SU-DHL-6 (cell line): ENCODE results near the gene INO80.

Source experiments
- H2AFZ ChIP-seq: fragments of 200-600 bp; sonication (generic); 2 replicates; pipeline ENCODE4 v1.6.1; 2014; ENCODE audit warnings: low read depth, mild to moderate bottlenecking, moderate library complexity, mixed read lengths, antibody characterized with exemption, low read length; ENCODE audit not compliant: severe bottlenecking
- H3F3A ChIP-seq: fragments of 200-600 bp; shearing (Covaris generic); 2 replicates; pipeline ENCODE4 v1.6.0; 2016; ENCODE audit warnings: antibody characterized with exemption, mild to moderate bottlenecking; ENCODE audit not compliant: insufficient read depth
- H3K27ac ChIP-seq: fragments of 200-600 bp; sonication (generic); 2 replicates; pipeline ENCODE4 v1.5.1; 2016; ENCODE audit warnings: low read depth, mild to moderate bottlenecking, low read length, moderate library complexity, mixed read lengths
- H3K27me3 ChIP-seq: fragments of 200-600 bp; sonication (generic), shearing (Covaris generic); 2 replicates; pipeline ENCODE4 v1.6.0; 2014; ENCODE audit warnings: mild to moderate bottlenecking, low read length
- H3K36me3 ChIP-seq: fragments of 200-600 bp; sonication (generic); 2 replicates; pipeline ENCODE4 v1.6.1; 2014; ENCODE audit warnings: mild to moderate bottlenecking, low read length, mixed read lengths
- H3K4me2 ChIP-seq: fragments of 300-600, 200-600 bp; shearing (Covaris generic), sonication (generic); 2 replicates; pipeline ENCODE4 v1.6.0; 2014; ENCODE audit warnings: low read length, low read depth, mild to moderate bottlenecking; ENCODE audit not compliant: poor library complexity, severe bottlenecking
- H3K4me3 ChIP-seq: fragments of 200-600 bp; sonication (generic); 2 replicates; pipeline ENCODE4 v1.5.1; 2014; ENCODE audit warnings: antibody characterized with exemption, low read length, mild to moderate bottlenecking, mixed read lengths; ENCODE audit not compliant: insufficient read depth, poor library complexity, severe bottlenecking
- H3K79me2 ChIP-seq: fragments of 200-600 bp; sonication (generic); 2 replicates; pipeline ENCODE4 v1.6.1; 2014; ENCODE audit warnings: mild to moderate bottlenecking, low read length, moderate library complexity; ENCODE audit not compliant: insufficient read depth
- H3K9ac ChIP-seq: fragments of 200-600 bp; sonication (generic); 2 replicates; pipeline ENCODE4 v1.7.0; 2014; ENCODE audit warnings: mild to moderate bottlenecking, low read length
- H3K9me2 ChIP-seq: fragments of 200-600 bp; sonication (generic); replicated peaks from 2 replicates; pipeline ENCODE4 v1.6.1; 2014; ENCODE audit warnings: low read length; ENCODE audit not compliant: insufficient read depth
- H3K9me3 ChIP-seq: fragments of 200-600 bp; sonication (generic); 2 replicates; pipeline ENCODE4 v1.6.1; 2014; ENCODE audit warnings: low read length, mixed read lengths; ENCODE audit not compliant: insufficient read depth
- H4K20me1 ChIP-seq: fragments of 200-600 bp; sonication (generic); 2 replicates; pipeline ENCODE4 v1.6.1; 2014; ENCODE audit warnings: low read depth, mild to moderate bottlenecking, antibody characterized with exemption, low read length, moderate library complexity, mixed read lengths
- EZH2phosphoT487 ChIP-seq: fragments of 200-600 bp; sonication (generic), shearing (Covaris generic); conservative IDR thresholded peaks from 2 replicates; pipeline ENCODE4 v1.6.1; 2018; ENCODE audit warnings: mild to moderate bottlenecking, antibody characterized with exemption, low read length, moderate library complexity, mixed read lengths
- TF ChIP-seq, protein P1 (sequence below): fragments of 200-600 bp; sonication (generic); IDR thresholded peaks from one replicate; pipeline ENCODE4 v1.5.1; 2017; ENCODE audit warnings: antibody characterized with exemption, mild to moderate bottlenecking, low read length, moderate library complexity; ENCODE audit not compliant: insufficient read depth, poor library complexity, severe bottlenecking

The INO80 gene

DNA sequence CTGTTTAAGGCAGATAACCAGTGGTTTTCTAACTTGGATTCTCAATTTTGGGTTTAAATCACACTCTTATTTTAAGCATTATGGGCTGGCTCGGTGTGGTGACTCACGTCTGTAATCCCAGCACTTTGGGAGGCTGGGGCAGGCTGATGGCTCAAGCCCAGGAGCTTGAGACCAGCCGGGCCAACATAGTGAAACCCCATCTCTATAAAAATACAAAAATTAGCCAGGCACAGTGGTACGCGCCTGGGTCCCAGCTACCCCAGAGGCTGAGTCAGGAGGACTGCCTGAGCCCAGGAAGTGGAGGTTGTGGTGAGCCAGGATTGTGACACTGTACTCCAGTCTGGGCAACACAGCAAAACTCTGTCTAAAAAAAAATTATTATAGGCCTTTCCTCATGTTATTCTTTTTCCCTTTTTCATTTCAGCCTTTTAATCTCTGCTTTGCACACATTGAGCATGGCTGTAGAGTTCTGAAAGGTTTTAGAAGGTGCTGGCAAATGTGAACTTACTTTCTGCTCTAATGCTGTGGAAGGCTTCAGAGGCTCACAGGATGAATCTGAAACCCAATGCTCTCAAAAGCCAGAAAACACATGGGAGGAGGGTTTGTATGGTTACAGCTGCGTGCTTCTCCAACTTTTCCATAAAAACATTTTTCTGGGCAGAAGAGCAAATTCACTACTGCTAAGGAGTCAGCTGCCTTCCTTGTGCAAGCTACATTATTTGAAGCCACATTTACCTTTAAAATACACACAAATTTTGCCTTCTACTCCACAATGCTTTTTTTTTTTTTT is 130.3 kb downstream of the INO80 start:
- TF ChIP-seq EZH2phosphoT487 = no peak
- TF ChIP-seq, protein P1, sequence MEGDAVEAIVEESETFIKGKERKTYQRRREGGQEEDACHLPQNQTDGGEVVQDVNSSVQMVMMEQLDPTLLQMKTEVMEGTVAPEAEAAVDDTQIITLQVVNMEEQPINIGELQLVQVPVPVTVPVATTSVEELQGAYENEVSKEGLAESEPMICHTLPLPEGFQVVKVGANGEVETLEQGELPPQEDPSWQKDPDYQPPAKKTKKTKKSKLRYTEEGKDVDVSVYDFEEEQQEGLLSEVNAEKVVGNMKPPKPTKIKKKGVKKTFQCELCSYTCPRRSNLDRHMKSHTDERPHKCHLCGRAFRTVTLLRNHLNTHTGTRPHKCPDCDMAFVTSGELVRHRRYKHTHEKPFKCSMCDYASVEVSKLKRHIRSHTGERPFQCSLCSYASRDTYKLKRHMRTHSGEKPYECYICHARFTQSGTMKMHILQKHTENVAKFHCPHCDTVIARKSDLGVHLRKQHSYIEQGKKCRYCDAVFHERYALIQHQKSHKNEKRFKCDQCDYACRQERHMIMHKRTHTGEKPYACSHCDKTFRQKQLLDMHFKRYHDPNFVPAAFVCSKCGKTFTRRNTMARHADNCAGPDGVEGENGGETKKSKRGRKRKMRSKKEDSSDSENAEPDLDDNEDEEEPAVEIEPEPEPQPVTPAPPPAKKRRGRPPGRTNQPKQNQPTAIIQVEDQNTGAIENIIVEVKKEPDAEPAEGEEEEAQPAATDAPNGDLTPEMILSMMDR = no peak
- Histone ChIP-seq H2AFZ (no peak overlapping the region), H3K27ac (no peak overlapping the region), H3K36me3 (peaks cover 19% of the 10 kb centered on the region; the same call in 1 of the 2 replicates), H4K20me1 (no peaks in the 10 kb centered on the region), H3K4me3 (no peak overlapping the region), H3K79me2 (no peaks in the 10 kb centered on the region), H3K4me2 (no peak overlapping the region), H3K27me3 (no peaks in the 10 kb centered on the region), H3F3A (no peaks in the 10 kb centered on the region), H3K9me2 (no peaks in the 10 kb centered on the region), H3K9ac (no peak overlapping the region), H3K9me3 (no peaks in the 10 kb centered on the region)

DNA sequence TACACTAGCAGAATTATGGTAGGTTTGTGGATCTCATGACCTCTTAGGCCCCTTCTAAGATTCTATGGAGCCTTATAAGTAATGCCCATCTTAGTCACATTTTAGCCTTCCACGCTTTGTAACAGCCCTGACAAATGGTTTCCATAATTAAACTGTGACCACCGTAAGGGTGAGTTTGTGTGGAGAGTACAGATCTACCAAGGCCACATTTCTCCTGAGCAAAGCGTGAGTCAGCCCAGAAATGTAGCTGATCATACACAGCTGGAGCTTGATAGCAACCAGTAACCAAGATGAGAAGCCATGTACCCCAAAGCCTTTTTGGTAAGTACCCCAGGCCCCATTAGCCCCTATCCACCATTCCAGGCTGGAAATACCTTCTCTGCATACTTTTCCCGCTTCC is 131.1 kb downstream of the INO80 start:
- no peaks in the 10 kb centered on the region for H4K20me1 ChIP-seq

DNA sequence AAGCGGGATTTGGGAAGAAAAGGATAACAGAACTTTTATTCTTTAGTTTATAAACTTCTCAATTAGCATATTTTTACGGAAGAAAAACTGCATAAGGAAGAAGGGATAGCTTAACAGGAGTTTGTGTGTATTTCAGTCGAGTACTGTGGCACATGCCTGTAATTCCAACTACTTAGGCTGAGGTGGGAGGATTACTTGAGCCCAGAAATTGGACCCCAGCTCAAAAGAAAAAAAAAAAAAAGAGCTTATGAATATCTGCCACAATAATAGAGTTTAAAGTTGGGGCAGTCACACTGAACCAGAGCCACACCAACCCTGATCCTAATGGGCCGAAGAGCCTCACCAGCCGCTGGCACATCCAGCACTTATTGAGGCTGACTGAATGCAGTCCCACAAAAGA is 131.7 kb downstream of the INO80 start:
- Histone ChIP-seq H3K4me2 (no peak overlapping the region), H3K9me3 (no peaks in the 10 kb centered on the region), H3K36me3 (peaks cover 19% of the 10 kb centered on the region; the same call in 1 of the 2 replicates), H4K20me1 (no peaks in the 10 kb centered on the region), H3K9ac (no peak overlapping the region), H2AFZ (no peak overlapping the region), H3F3A (no peaks in the 10 kb centered on the region), H3K9me2 (no peaks in the 10 kb centered on the region), H3K4me3 (no peak overlapping the region), H3K79me2 (no peaks in the 10 kb centered on the region), H3K27me3 (no peaks in the 10 kb centered on the region), H3K27ac (no peak overlapping the region)
- TF ChIP-seq EZH2phosphoT487 = no peak
- TF ChIP-seq, protein P1 = no peak

More for the DNA sequence above, 131.1 kb downstream of the INO80 start:
- Histone ChIP-seq H3K79me2 (no peaks in the 10 kb centered on the region), H3F3A (no peaks in the 10 kb centered on the region), H3K9ac (no peak overlapping the region), H3K9me3 (no peaks in the 10 kb centered on the region), H3K27me3 (no peaks in the 10 kb centered on the region), H3K27ac (no peak overlapping the region), H2AFZ (no peak overlapping the region), H3K4me3 (no peak overlapping the region), H3K4me2 (no peak overlapping the region), H3K9me2 (no peaks in the 10 kb centered on the region), H3K36me3 (peaks cover 19% of the 10 kb centered on the region; the same call in 1 of the 2 replicates)
- TF ChIP-seq, protein P1 = no peak
- no peak for TF ChIP-seq EZH2phosphoT487
